Nephron (organoid): ENCODE data around the gene AIFM2.
"Not testable (repeated sequence)": the region's sequence is repeated elsewhere in the genome, so short reads cannot be mapped to it uniquely, and the experiment has no call there.

Source experiments
- H3K27ac Mint-ChIP-seq, 3 experiments: 2 replicates each; pipeline ENCODE4 v1.8.0; 2020; ENCODE audit warnings: mixed read lengths in 3 of 3, mild to moderate bottlenecking in 2 of 3, moderate library complexity in 1 of 3
- H3K27me3 Mint-ChIP-seq: 2 replicates; pipeline ENCODE4 v1.8.0; 2021; ENCODE audit warnings: low read depth, mild to moderate bottlenecking, moderate library complexity, mixed read lengths
- H3K36me3 Mint-ChIP-seq: 2 replicates; pipeline ENCODE4 v1.8.0; 2020; ENCODE audit warnings: low read depth, mixed read lengths
- H3K4me1 Mint-ChIP-seq: 2 replicates; pipeline ENCODE4 v1.8.0; 2020; ENCODE audit warnings: mixed read lengths
- H3K4me3 Mint-ChIP-seq, 3 experiments: 2 replicates each; pipeline ENCODE4 v1.8.0; 2020; ENCODE audit warnings: mild to moderate bottlenecking in 3 of 3, mixed read lengths in 3 of 3, moderate library complexity in 2 of 3
- H3K9me3 Mint-ChIP-seq: 2 replicates; pipeline ENCODE4 v1.8.0; 2020; ENCODE audit warnings: mixed read lengths
- TF ChIP-seq, protein P1 (sequence below), 3 experiments: fragments of 200-600 bp; sonication (generic); IDR thresholded peaks; one replicate each; pipeline ENCODE4 v1.5.0; 2021; ENCODE audit warnings: antibody characterized with exemption in 3 of 3; ENCODE audit not compliant: unreplicated experiment in 3 of 3

AIFM2 gene

DNA sequence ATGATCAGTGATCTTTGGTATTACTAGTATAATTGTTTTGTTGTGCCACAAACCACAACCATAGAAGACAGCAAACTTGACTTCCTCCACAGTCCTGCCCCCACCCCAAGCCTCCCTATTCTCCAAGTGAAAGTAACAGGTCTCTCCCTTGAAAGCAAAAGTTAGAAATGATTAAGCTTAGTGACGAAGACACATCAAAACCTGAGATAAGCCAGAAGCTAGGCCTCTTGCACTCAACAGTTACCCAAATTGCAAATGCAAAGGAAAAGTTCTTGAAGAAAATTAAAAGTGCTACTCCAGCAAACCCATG is 30.2 kb upstream of the AIFM2 start:
- peak overlapping the region in 1 of 3 experiments; percentile 15 for H3K27ac Mint-ChIP-seq
- TF ChIP-seq, protein P1, sequence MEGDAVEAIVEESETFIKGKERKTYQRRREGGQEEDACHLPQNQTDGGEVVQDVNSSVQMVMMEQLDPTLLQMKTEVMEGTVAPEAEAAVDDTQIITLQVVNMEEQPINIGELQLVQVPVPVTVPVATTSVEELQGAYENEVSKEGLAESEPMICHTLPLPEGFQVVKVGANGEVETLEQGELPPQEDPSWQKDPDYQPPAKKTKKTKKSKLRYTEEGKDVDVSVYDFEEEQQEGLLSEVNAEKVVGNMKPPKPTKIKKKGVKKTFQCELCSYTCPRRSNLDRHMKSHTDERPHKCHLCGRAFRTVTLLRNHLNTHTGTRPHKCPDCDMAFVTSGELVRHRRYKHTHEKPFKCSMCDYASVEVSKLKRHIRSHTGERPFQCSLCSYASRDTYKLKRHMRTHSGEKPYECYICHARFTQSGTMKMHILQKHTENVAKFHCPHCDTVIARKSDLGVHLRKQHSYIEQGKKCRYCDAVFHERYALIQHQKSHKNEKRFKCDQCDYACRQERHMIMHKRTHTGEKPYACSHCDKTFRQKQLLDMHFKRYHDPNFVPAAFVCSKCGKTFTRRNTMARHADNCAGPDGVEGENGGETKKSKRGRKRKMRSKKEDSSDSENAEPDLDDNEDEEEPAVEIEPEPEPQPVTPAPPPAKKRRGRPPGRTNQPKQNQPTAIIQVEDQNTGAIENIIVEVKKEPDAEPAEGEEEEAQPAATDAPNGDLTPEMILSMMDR (IDR thresholded peaks at IDR 0.05; ENCODE audit: unreplicated experiment in 3 of 3), result no peak
- no peaks in the 10 kb centered on the region for H3K27me3 Mint-ChIP-seq
- no peaks in the 10 kb centered on the region for H3K9me3 Mint-ChIP-seq
- peaks cover 43% of the 10 kb centered on the region for H3K4me1 Mint-ChIP-seq
- H3K36me3 Mint-ChIP-seq, result peaks cover 31% of the 10 kb centered on the region
- no peak overlapping the region for H3K4me3 Mint-ChIP-seq

DNA sequence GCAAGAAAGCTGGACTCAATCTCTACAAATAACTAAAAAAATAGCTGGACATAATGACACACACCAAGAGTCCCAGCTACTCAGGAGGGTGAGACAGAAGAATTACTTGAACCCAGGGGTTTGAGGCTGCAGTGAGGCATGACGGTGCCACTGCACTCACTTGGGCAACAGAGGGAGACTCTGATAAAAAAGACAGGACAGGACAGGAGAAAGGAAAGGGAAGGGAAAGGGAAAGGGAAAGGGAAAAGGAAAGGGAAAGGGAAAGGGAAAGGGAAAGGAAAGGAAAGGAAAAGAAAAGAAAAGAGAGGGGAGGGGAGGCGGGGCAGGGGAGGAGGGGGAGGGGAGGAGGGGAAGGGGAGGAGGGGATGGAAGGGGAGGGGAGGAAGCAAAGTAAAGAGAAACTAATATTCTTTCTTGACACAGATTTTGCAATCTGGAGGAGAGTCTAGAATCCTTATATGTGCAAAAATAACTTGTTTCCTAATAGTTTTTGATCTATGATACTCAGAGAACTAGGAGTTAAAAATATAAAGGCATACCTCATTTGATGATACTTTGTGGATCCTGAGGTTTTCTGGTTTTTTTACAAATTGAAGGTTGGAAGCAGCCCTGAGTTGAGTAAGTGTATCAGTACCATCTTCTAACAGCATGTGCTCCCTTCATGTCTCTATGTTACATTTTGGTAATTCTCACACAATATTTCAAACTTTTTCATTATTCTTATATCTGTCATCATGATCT is 29.7 kb upstream of the AIFM2 start:
- H3K4me3 Mint-ChIP-seq, result no peak overlapping the region
- H3K9me3 Mint-ChIP-seq, result no peaks in the 10 kb centered on the region
- peaks cover 43% of the 10 kb centered on the region for H3K4me1 Mint-ChIP-seq
- peaks cover 36% of the 10 kb centered on the region for H3K36me3 Mint-ChIP-seq
- H3K27me3 Mint-ChIP-seq, result no peaks in the 10 kb centered on the region
- TF ChIP-seq, protein P1 (IDR thresholded peaks at IDR 0.05; ENCODE audit: unreplicated experiment in 3 of 3), result no peak
- H3K27ac Mint-ChIP-seq, result peak overlapping the region in 1 of 3 experiments; percentile 15

DNA sequence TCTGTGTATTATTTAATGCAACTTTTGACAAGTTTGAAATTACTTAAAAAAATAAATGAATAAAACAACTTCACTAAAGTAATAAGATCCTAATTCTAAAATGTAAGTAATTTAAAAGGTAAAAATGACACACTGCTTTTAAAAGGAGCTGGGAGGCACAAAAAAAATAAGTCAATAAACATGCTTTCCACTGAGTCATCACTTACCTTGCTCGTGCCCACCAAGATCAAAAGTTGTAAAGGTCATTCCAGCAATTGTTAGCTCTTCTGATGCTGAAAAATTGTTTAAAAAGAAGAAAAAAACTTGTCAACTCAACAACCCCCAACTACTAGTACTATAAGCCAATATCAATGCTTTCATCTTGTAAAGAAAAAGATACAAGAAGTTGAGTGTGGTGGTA is 28.2 kb upstream of the AIFM2 start:
- H3K27me3 Mint-ChIP-seq, result no peaks in the 10 kb centered on the region

GRCh38 chr10:70159366-70159765 is 26.7 kb upstream of the AIFM2 start:
- H3K4me1 Mint-ChIP-seq, result peaks cover 30% of the 10 kb centered on the region
- not testable (repeated sequence) for H3K4me3 Mint-ChIP-seq, H3K27me3 Mint-ChIP-seq, H3K9me3 Mint-ChIP-seq, H3K27ac Mint-ChIP-seq
- H3K36me3 Mint-ChIP-seq, result peaks cover 53% of the 10 kb centered on the region

More for the DNA sequence above, 28.2 kb upstream of the AIFM2 start:
- H3K9me3 Mint-ChIP-seq, result no peaks in the 10 kb centered on the region
- no peak overlapping the region for H3K27ac Mint-ChIP-seq
- H3K36me3 Mint-ChIP-seq, result peaks cover 48% of the 10 kb centered on the region
- TF ChIP-seq, protein P1 (IDR thresholded peaks at IDR 0.05; ENCODE audit: unreplicated experiment in 3 of 3), result no peak
- no peak overlapping the region for H3K4me3 Mint-ChIP-seq
- H3K4me1 Mint-ChIP-seq, result peaks cover 35% of the 10 kb centered on the region

GRCh38 chr10:70158113-70158512 is 25.5 kb upstream of the AIFM2 start:
- Mint-ChIP-seq H3K4me3 (no peak overlapping the region), H3K9me3 (no peaks in the 10 kb centered on the region), H3K4me1 (peaks cover 21% of the 10 kb centered on the region), H3K27me3 (no peaks in the 10 kb centered on the region), H3K27ac (peak overlapping the region in 1 of 3 experiments; percentile 31), H3K36me3 (peaks cover 58% of the 10 kb centered on the region)
- TF ChIP-seq, protein P1 (IDR thresholded peaks at IDR 0.05; ENCODE audit: unreplicated experiment in 3 of 3), result no peak

- H3K36me3 Mint-ChIP-seq, result peaks cover 76% of the 10 kb centered on the region
- no peak overlapping the region for H3K4me3 Mint-ChIP-seq
- peak overlapping the region in 1 of 3 experiments; percentile 12 for H3K27ac Mint-ChIP-seq
- peaks cover 9% of the 10 kb centered on the region for H3K4me1 Mint-ChIP-seq
- TF ChIP-seq, protein P1 (IDR thresholded peaks at IDR 0.05; ENCODE audit: unreplicated experiment in 3 of 3), result no peak
- no peaks in the 10 kb centered on the region for H3K9me3 Mint-ChIP-seq
- H3K27me3 Mint-ChIP-seq, result no peaks in the 10 kb centered on the region
Observed at GRCh38 chr10:70155255-70155838, 22.7 kb upstream of the AIFM2 start.
